ENCODE measurements around the gene ACTL6A. TPM values are rescaled to one million over a fixed set of nuclear protein-coding genes. Genes with fewer than 3 reads are reported as not detected.

Gene ACTL6A
- total RNA-seq, 4 donors from 2014 or later: 40.8 to 72.2 (median 49.8) TPM

- H3K27me3 ChIP-seq: no peaks in the 10 kb centered on the region
- 86 to 87% methylated on average over 3 of the region's 3 CpGs for WGBS, 2 donors
- no peaks in the 10 kb centered on the region for H3K9me3 ChIP-seq
- no peak overlapping the region for H3K27ac ChIP-seq
- intact Hi-C loops (cut with DNase I): no loop called here
- no peak for TF ChIP-seq CTCF (IDR thresholded peaks at IDR 0.05)
- no peak for TF ChIP-seq POLR2A (IDR thresholded peaks at IDR 0.05)
- DNase-seq: no peak
- no peaks in the 10 kb centered on the region for H3K36me3 ChIP-seq
- no peaks in the 10 kb centered on the region for H3K4me1 ChIP-seq
- no peak overlapping the region for H3K4me3 ChIP-seq (replicated peaks in 1 of 3)
These were observed 68.2 kb downstream of the ACTL6A start for GRCh38 chr3:179630753-179631451.

Small RNA genes within 50 kb of the gene (small RNA-seq; reads per million reads assigned to genes)
- not detected for gene AC090425.1
- gene RF01210: not detected

Other genes with a start within 250 kb of the ACTL6A start
- 10 to 100 TPM; 59.0 to 97.4 (median 76.4) TPM for gene ZNF639, start 239.9 kb upstream of the ACTL6A start, total RNA-seq
- gene MFN1, start 215.2 kb upstream of the ACTL6A start, total RNA-seq: 10 to 100 TPM; 43.3 to 45.7 (median 44.6) TPM
- gene GNB4, start 111.5 kb upstream of the ACTL6A start, total RNA-seq: 10 to 100 TPM; 14.5 to 43.7 (median 28.8) TPM
- 10 to 100 TPM; 26.1 to 39.1 (median 32.1) TPM for gene MRPL47, start 41.7 kb downstream of the ACTL6A start, total RNA-seq
- gene NDUFB5, start 41.9 kb downstream of the ACTL6A start, total RNA-seq: 100 to 1,000 TPM; 111 to 149 (median 122) TPM
- gene USP13, start 90.1 kb downstream of the ACTL6A start, total RNA-seq: 10 to 100 TPM; 16.7 to 31.6 (median 25.4) TPM

All from thyroid gland (tissue), 4 donors.